ENCODE data around the gene OPCML. TPM values are rescaled to one million over a fixed set of nuclear protein-coding genes. Genes with fewer than 3 reads are reported as not detected.

Gene OPCML
- total and polyA plus RNA-seq, 4 donors, result under 0.01 to 0.01 TPM; not detected in 2

- 55% methylated on average over 7 of the region's 7 CpGs for WGBS
- no peak for DNase-seq (ENCODE audit: low spot score)
- Histone ChIP-seq H3K36me3 (ENCODE audit: control insufficient read depth in 4 of 4, insufficient read depth in 3 of 4, low read depth in 1 of 4, low read length in 3 of 4) (no peaks in the 10 kb centered on the region), H3K9ac (ENCODE audit: low read depth in 1 of 2, low read length in 2 of 2) (no peak overlapping the region), H3K4me1 (ENCODE audit: control insufficient read depth in 4 of 4, insufficient read depth in 4 of 4, low read length in 3 of 4) (no peaks in the 10 kb centered on the region), H3K4me3 (ENCODE audit: low read depth in 1 of 3, low read length in 3 of 3) (no peak overlapping the region), H3K27ac (ENCODE audit: low read depth in 1 of 2, low read length in 2 of 2) (no peak overlapping the region), H3K9me3 (ENCODE audit: control insufficient read depth in 4 of 4, low read length in 3 of 4) (no peaks in the 10 kb centered on the region), H3K27me3 (ENCODE audit: control insufficient read depth in 4 of 4, insufficient read depth in 4 of 4, low read length in 3 of 4) (no peaks in the 10 kb centered on the region)
- no peak for TF ChIP-seq EGR1 (IDR thresholded peaks at IDR 0.05; ENCODE audit: low read depth in 2 of 2)
- TF ChIP-seq MAX (IDR thresholded peaks at IDR 0.05), result no peak
- no peak for TF ChIP-seq TAF1 (conservative IDR thresholded peaks at IDR 0.05)
- TF ChIP-seq, protein P1, sequence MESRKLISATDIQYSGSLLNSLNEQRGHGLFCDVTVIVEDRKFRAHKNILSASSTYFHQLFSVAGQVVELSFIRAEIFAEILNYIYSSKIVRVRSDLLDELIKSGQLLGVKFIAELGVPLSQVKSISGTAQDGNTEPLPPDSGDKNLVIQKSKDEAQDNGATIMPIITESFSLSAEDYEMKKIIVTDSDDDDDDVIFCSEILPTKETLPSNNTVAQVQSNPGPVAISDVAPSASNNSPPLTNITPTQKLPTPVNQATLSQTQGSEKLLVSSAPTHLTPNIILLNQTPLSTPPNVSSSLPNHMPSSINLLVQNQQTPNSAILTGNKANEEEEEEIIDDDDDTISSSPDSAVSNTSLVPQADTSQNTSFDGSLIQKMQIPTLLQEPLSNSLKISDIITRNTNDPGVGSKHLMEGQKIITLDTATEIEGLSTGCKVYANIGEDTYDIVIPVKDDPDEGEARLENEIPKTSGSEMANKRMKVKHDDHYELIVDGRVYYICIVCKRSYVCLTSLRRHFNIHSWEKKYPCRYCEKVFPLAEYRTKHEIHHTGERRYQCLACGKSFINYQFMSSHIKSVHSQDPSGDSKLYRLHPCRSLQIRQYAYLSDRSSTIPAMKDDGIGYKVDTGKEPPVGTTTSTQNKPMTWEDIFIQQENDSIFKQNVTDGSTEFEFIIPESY (IDR thresholded peaks at IDR 0.05), result no peak
- peak in 1 of 2 donors; percentile 34 for TF ChIP-seq JUND (IDR thresholded peaks at IDR 0.05)
- TF ChIP-seq HNF4G (IDR thresholded peaks at IDR 0.05), result no peak
- no peak for TF ChIP-seq GABPA (IDR thresholded peaks at IDR 0.05 in 1 of 2, conservative IDR thresholded peaks at IDR 0.05 in 1 of 2)
These were observed 621.1 kb downstream of the OPCML start for GRCh38 chr11:132911186-132911585.

GRCh38 chr11:132910011-132910760 lies 622.1 kb downstream of the OPCML start:
- TF ChIP-seq HNF4G (IDR thresholded peaks at IDR 0.05) (no peak), FOXA1 (IDR thresholded peaks at IDR 0.05) (no peak), TAF1 (conservative IDR thresholded peaks at IDR 0.05) (no peak), GABPA (IDR thresholded peaks at IDR 0.05 in 1 of 2, conservative IDR thresholded peaks at IDR 0.05 in 1 of 2) (no peak), MAX (IDR thresholded peaks at IDR 0.05) (no peak), EGR1 (IDR thresholded peaks at IDR 0.05; ENCODE audit: low read depth in 2 of 2) (no peak), YY1 (IDR thresholded peaks at IDR 0.05) (no peak), HNF4A (conservative IDR thresholded peaks at IDR 0.05) (no peak), RAD21 (IDR thresholded peaks at IDR 0.05) (no peak), NR2F2 (IDR thresholded peaks at IDR 0.05) (no peak), SP1 (IDR thresholded peaks at IDR 0.05) (no peak), JUND (IDR thresholded peaks at IDR 0.05) (no peak), REST (IDR thresholded peaks at IDR 0.05) (no peak), RXRA (IDR thresholded peaks at IDR 0.05) (no peak), CTCF (IDR thresholded peaks at IDR 0.05; ENCODE audit: low read depth, low read length, missing input control) (no peak)
- TF ChIP-seq, protein P2, sequence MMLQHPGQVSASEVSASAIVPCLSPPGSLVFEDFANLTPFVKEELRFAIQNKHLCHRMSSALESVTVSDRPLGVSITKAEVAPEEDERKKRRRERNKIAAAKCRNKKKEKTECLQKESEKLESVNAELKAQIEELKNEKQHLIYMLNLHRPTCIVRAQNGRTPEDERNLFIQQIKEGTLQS (IDR thresholded peaks at IDR 0.05), result no peak
- TF ChIP-seq, protein P1 (IDR thresholded peaks at IDR 0.05), result no peak
- no peaks in the 10 kb centered on the region for H3K36me3 ChIP-seq (ENCODE audit: control insufficient read depth in 4 of 4, insufficient read depth in 3 of 4, low read depth in 1 of 4, low read length in 3 of 4)
- no peak overlapping the region for H3K9ac ChIP-seq (ENCODE audit: low read depth in 1 of 2, low read length in 2 of 2)
- no peak for DNase-seq (ENCODE audit: low spot score)
- no peaks in the 10 kb centered on the region for H3K27me3 ChIP-seq (ENCODE audit: control insufficient read depth in 4 of 4, insufficient read depth in 4 of 4, low read length in 3 of 4)
- no peak overlapping the region for H3K4me3 ChIP-seq (ENCODE audit: low read depth in 1 of 3, low read length in 3 of 3)
- 80% methylated on average over 18 of the region's 18 CpGs for WGBS
- H3K4me1 ChIP-seq (ENCODE audit: control insufficient read depth in 4 of 4, insufficient read depth in 4 of 4, low read length in 3 of 4), result no peaks in the 10 kb centered on the region
- no peak overlapping the region for H3K27ac ChIP-seq (ENCODE audit: low read depth in 1 of 2, low read length in 2 of 2)
- H3K9me3 ChIP-seq (ENCODE audit: control insufficient read depth in 4 of 4, low read length in 3 of 4), result no peaks in the 10 kb centered on the region
